WTC11 (cell line): Measurements from ENCODE around the gene IMPDH1.

Source experiments
- TF ChIP-seq, protein P1 (sequence below): sonication (generic); formaldehyde crosslinking; IDR thresholded peaks from 2 replicates; pipeline ENCODE4 v1.8.1; 2022; ENCODE audit warnings: low read depth, missing genetic modification reagents, borderline replicate concordance
- TF ChIP-seq, protein P2 (sequence below): fragments of 200-600 bp; IDR thresholded peaks from 2 replicates; pipeline ENCODE4 v1.8.0; 2022; ENCODE audit warnings: antibody characterized with exemption

DNA sequence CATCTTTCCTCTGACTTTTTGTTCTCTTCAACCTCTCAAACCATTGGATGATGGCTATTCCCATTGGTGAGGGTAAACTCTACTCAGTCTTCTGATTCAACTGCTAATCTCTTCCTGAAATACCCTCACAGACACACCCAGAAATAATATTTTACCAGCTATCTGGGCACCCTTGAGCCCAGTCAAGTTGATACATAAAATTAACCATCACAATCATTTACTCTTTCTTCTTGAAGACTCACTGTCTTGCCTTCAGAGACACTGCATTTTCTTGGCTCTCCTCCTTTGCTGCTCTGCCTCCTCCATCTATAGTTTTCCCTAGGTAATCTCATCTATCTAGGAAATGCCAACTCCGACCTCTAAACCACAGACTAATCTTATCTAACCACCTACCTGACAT is 35.7 kb downstream of the IMPDH1 start:
- TF ChIP-seq, protein P1, sequence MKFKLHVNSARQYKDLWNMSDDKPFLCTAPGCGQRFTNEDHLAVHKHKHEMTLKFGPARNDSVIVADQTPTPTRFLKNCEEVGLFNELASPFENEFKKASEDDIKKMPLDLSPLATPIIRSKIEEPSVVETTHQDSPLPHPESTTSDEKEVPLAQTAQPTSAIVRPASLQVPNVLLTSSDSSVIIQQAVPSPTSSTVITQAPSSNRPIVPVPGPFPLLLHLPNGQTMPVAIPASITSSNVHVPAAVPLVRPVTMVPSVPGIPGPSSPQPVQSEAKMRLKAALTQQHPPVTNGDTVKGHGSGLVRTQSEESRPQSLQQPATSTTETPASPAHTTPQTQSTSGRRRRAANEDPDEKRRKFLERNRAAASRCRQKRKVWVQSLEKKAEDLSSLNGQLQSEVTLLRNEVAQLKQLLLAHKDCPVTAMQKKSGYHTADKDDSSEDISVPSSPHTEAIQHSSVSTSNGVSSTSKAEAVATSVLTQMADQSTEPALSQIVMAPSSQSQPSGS (CRISPR knock-in tag), result no peak
- TF ChIP-seq, protein P2, sequence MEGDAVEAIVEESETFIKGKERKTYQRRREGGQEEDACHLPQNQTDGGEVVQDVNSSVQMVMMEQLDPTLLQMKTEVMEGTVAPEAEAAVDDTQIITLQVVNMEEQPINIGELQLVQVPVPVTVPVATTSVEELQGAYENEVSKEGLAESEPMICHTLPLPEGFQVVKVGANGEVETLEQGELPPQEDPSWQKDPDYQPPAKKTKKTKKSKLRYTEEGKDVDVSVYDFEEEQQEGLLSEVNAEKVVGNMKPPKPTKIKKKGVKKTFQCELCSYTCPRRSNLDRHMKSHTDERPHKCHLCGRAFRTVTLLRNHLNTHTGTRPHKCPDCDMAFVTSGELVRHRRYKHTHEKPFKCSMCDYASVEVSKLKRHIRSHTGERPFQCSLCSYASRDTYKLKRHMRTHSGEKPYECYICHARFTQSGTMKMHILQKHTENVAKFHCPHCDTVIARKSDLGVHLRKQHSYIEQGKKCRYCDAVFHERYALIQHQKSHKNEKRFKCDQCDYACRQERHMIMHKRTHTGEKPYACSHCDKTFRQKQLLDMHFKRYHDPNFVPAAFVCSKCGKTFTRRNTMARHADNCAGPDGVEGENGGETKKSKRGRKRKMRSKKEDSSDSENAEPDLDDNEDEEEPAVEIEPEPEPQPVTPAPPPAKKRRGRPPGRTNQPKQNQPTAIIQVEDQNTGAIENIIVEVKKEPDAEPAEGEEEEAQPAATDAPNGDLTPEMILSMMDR, result no peak
